ENCODE data around the gene NTN3. TPM values are rescaled to one million over a fixed set of nuclear protein-coding genes. Genes with fewer than 3 reads are reported as not detected.
A peak's percentile ranks its signal among the peaks of the same experiment; 100 is the strongest.

Gene NTN3
- total and polyA plus RNA-seq, 8 donors = 1.7 to 6.7 (median 4.1) TPM; not detected in 1

DNA sequence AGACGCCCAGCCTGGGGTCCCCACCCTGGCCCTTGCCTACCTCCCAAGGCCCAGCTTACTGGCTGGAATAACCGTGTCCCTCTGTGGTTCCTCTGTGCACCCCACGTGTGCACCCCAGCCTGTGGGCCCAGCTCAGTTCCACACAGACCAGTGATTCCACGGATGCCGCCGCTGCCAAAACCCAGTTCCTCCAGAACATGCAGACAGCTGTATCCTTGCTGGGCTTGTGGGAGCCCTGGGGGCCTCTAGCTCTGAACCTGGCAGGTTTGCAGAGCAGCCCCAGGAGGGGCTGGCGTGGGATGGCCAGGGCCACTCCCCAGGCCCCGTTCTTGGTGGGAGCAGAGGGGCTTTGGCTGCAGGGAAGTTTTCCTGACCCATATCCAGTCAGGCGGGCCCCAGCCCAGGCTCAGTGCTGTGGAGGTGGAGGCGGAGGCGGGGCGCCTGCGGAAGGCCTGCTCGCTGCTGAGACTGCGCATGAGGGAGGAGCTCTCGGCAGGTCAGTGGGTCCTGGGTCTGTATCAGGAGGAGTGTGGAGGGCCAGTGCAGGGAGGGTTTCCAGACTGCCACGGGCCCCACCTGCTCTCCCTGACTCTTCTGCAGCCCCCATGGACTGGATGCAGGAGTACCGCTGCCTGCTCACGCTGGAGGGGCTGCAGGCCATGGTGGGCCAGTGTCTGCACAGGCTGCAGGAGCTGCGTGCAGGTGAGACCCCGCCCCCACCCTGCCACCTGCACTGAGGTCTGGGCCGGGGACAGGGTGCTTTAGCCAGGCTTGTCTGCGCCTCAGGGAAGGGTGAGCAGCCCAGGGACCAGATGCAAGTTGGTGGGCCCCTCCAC lies 8.8 kb upstream of the NTN3 start:
- Histone ChIP-seq H3K27me3 (peaks cover 0 to 10% of the 10 kb centered on the region in 2 donors), H3K9me3 (no peaks in the 10 kb centered on the region), H3K4me1 (peaks cover 6 to 23% of the 10 kb centered on the region in 2 donors), H3K4me3 (no peak overlapping the region), H3K36me3 (peaks cover 0 to 3% of the 10 kb centered on the region in 2 donors), H3K27ac (no peak overlapping the region)
- intact Hi-C loops (cut with DNase I) = no loop called here
- ATAC-seq = no peak
- DNase-seq = no peak
- TF ChIP-seq, protein P1, sequence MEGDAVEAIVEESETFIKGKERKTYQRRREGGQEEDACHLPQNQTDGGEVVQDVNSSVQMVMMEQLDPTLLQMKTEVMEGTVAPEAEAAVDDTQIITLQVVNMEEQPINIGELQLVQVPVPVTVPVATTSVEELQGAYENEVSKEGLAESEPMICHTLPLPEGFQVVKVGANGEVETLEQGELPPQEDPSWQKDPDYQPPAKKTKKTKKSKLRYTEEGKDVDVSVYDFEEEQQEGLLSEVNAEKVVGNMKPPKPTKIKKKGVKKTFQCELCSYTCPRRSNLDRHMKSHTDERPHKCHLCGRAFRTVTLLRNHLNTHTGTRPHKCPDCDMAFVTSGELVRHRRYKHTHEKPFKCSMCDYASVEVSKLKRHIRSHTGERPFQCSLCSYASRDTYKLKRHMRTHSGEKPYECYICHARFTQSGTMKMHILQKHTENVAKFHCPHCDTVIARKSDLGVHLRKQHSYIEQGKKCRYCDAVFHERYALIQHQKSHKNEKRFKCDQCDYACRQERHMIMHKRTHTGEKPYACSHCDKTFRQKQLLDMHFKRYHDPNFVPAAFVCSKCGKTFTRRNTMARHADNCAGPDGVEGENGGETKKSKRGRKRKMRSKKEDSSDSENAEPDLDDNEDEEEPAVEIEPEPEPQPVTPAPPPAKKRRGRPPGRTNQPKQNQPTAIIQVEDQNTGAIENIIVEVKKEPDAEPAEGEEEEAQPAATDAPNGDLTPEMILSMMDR (IDR thresholded peaks at IDR 0.05) = no peak

DNA sequence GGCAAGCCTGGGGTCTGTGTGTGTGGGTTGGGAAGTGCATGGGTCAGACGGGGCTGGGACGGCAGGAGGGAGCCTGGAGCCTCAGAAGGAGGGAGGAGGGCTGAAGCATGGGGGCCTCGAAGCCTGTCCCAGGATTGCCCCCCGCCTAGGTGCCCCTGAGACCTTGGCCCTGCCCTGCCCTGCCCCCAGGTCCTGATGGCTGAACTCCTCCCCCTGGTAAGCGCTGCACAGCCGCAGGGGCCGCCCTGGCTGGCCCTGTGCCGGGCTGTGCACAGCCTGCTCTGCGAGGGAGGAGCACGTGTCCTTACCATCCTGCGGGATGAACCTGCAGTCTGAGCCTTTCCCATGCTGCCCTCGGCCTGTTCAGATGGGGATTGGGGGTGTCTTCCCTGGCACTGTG lies 6.8 kb upstream of the NTN3 start:
- TF ChIP-seq, protein P1 (IDR thresholded peaks at IDR 0.05) = no peak
- Histone ChIP-seq H3K4me1 (peaks cover 10 to 38% of the 10 kb centered on the region in 2 donors), H3K27ac (no peak overlapping the region), H3K36me3 (no peaks in the 10 kb centered on the region), H3K27me3 (peaks cover 0 to 31% of the 10 kb centered on the region in 2 donors), H3K9me3 (no peaks in the 10 kb centered on the region), H3K4me3 (no peak overlapping the region)
- intact Hi-C loops (cut with DNase I) = no loop called here
- ATAC-seq (no peak), DNase-seq (no peak)

DNA sequence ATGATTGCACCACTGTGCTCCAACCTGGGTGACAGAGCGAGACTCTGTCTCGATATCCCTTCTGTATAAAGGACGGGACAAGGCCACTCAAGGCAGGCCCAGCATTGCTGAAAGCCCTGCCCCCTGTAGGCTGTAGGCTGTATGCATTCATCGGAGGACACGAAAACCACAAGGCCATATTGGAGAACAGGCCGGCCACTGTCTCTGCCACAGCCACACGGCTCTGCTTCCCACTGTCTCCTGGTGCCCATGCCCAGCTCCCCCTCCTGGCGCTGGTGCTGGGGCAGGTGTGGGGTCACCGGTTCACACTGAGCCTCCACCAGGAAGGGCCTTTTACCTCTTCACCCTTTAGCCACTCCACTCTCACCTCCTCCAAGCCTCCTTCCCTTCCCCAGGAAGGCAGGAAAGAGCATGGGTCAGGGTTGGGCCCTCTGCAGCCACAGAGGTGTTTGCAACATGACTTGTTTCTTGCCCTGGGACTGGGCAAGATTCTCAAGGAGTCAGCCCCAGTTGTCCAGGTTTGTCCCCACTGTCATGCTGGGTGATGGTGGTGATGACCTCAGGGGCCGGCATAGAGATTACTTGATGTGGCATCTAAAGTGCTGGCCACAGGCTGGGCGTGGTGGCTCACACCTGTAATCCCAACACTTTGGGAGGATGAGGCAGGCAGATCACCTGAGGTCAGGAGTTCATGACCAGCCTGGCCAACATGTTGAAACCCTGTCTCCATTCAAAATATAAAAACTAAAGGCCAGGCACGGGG lies 5.3 kb upstream of the NTN3 start:
- H3K27ac ChIP-seq = no peak overlapping the region
- H3K4me1 ChIP-seq = peaks cover 6 to 30% of the 10 kb centered on the region in 2 donors
- H3K4me3 ChIP-seq = no peak overlapping the region
- TF ChIP-seq, protein P1 (IDR thresholded peaks at IDR 0.05) = no peak
- no peaks in the 10 kb centered on the region for H3K36me3 ChIP-seq
- ATAC-seq (no peak), DNase-seq (peak in 1 of 4 donors; percentile 25)
- intact Hi-C loops (cut with DNase I) = no loop called here
- no peaks in the 10 kb centered on the region for H3K9me3 ChIP-seq
- H3K27me3 ChIP-seq = peaks cover 0 to 46% of the 10 kb centered on the region in 2 donors

DNA sequence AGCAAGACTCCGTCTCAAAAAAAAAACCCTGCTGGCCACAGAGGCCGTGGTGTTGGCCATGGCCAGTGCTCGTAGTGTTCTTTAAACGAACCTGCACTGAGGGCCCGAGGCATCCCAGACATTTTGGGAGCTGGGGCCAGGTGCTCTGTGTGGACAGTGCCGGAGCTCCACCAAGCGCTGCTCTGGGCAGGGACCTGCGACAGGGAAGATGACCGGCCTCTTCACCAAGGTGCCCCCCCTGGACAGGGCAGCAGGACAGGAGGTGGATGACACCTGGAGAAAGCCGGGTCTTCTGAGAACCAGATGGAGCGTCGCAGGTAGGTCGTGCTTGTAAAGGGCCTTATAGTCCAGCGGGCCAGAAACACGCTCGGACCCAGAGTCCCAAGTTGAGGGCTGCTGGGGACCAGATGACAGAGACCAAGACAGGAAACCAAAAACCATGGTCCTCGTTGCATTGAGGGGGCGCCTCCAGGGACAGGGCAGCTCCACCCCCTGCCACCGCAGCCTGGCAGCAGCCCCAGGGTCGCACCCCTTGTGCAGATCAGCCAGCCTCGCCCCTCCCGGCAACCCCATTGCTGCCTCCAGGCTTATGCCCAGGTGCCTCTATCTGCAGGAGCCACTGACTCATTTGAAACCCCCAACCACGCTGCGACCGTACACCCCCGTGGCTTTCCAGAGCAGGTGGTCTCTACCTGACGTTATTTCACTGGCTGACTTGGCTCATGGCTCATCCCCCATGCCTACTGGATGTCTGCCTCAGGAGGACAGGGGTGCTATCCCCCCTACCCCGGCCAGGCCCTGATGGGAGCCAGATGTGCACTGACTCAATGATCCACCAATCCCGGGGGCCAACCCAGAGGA lies 4.2 kb upstream of the NTN3 start:
- Histone ChIP-seq H3K4me3 (no peak overlapping the region), H3K27ac (no peak overlapping the region), H3K27me3 (peaks cover 0 to 57% of the 10 kb centered on the region in 2 donors), H3K36me3 (no peaks in the 10 kb centered on the region), H3K9me3 (no peaks in the 10 kb centered on the region), H3K4me1 (peaks cover 14 to 39% of the 10 kb centered on the region in 2 donors)
- ATAC-seq = no peak
- TF ChIP-seq, protein P1 (IDR thresholded peaks at IDR 0.05) = no peak
- intact Hi-C loops (cut with DNase I) = no loop called here
- DNase-seq = peak in 1 of 4 donors; percentile 61

All from left lung (tissue), 10 donors.